HG02642 (cell line): Measurements from ENCODE around the gene TPH2.
A peak's percentile ranks its signal among the peaks of the same experiment; 100 is the strongest.

ENCODE experiments used
- ATAC-seq: cut with Tn5 transposase; IDR thresholded peaks from one replicate; pipeline ENCODE4 v1.9.1; 2021; ENCODE audit warnings: mild to moderate bottlenecking; ENCODE audit not compliant: unreplicated experiment, poor library complexity

Gene TPH2

DNA sequence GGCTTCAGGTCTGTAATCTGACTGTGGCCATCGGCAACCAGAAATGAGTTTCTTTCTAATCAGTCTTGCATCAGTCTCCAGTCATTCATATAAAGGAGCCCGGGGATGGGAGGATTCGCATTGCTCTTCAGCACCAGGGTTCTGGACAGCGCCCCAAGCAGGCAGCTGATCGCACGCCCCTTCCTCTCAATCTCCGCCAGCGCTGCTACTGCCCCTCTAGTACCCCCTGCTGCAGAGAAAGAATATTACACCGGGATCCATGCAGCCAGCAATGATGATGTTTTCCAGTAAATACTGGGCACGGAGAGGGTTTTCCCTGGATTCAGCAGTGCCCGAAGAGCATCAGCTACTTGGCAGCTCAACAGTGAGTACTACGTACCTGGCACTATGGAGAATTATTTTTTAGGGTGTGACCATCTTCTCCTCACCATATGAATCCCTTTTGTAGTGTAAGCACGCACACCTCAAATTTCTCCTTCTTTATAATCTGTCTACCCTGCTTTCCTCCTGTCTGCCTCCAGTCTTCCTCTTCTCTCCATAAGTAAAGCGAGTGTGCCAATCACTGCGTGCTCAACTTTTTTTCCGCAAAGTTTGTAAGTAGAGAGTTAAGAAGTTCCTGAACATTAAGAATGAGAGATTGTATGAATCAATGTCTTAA is at the start of gene TPH2:
Gene TPH2, plus strand, starts transcription at position 118 of the 658 bp plus-strand sequence. Its CDS starts 142 bp downstream, at position 260.
- peak; percentile 75 for ATAC-seq

GRCh38 chr12:71890475-71890874 is 48.2 kb upstream of the TPH2 start:
- no peak for ATAC-seq

GRCh38 chr12:71892059-71892458 is 46.6 kb upstream of the TPH2 start:
- ATAC-seq = no peak

DNA sequence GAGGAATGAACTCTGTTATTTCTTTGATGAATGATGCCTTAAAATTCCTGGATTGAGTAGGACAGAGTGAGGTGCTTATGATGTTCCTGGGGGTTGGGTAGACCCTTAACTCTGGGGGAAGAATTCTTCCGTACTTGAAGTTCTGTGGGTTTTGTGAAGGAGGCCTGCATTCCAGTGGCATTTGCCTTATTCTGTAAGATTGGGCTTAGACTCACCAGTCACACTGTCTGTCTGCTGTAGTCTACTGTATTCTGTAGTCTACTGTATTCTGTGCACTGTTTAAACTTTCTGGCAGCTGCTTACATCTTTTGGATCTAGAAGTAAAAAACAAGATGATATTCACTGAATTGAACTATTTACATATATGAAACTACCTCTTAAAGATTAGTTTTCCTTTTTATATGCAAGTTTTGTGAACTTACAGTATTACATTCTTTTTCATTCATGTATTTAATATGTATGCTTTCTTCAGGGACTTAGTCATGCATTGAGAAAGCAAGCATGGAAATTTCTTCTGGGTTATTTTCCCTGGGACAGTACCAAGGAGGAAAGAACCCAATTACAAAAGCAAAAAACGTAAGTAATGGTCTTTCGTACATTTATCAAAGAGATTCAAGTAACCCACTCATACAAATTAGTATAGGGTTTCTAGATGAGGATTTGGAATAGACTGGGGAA is 42.3 kb upstream of the TPH2 start:
- ATAC-seq = no peak

- ATAC-seq = no peak
Observed at GRCh38 chr12:71900091-71900490, 38.6 kb upstream of the TPH2 start.

DNA sequence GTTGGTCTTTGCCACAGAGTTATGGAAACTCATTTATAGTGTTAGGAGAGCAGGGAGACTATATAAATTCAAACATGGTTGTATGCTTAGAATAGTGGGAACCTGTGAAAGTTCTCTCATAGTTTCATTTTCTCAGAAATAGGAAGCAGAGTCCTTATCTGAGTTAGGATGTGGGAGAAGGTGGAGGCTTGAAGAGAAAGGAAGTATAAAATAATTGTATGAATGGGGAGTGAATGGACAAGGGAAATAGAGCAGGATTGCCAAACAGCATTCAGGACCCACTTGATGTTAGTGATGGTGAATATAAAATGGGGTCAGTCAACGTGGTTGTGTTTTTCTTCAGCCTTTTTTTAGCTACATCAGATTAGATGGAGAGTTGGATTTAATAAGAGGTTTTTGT is 34.0 kb upstream of the TPH2 start:
- ATAC-seq = no peak

GRCh38 chr12:71935594-71935993 is 3.1 kb upstream of the TPH2 start:
- peak; percentile 86 for ATAC-seq

DNA sequence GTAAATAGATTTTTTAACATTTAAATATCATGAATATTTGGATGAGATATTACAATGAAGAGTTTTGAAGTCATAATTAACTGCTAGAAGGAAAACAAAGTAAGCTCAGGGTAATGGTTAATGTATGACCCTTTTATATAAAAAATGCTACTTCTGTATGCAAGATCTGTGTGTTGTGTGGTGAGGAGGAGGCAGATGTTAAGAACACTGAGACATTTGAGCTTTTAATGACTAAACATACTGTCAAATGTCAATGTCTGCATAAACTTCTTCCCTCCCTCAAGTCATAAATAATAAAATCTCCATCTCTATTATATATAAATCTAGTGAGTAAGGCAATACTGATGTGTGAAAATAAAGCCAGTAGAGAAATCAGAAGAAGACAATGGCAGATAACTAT is 1.4 kb downstream of the TPH2 start:
- no peak for ATAC-seq

DNA sequence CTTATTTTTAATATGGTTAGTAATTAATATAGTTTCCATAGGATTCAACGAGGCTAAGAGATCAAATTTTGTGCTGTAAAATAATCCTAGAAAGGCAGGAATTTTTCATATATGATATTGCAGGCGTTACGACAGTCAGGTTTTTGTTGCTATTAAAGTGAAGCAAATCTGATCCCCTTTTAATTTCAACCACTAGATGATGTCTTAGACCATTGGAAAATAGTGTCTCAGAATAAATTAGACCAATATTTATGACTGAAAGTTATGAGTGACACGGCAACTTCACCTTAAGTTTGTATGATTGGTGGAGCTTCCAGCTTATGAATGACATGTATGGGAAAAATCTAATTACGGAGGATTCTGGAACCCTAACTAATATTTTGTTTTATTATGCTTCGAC is 2.5 kb downstream of the TPH2 start:
- ATAC-seq = no peak

DNA sequence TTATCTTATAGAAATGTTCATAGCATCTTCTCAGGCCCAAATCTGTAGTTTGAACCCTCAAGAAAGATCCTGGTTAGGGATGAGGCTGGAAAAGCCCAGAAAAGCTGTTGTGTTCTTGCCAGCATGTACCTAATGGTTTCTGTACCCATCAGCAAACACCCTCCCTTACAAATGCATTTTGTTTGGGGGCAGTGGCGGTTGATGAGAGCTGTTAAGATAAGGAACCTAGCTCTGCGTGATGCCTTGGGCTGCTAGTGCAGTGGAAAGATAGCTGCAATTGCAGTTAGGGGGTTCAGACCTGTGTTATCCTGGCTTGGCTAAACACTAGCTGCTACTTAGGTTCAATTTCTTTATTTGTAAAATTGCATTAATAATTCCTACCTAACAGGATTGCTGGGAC is 3.6 kb downstream of the TPH2 start:
- no peak for ATAC-seq

DNA sequence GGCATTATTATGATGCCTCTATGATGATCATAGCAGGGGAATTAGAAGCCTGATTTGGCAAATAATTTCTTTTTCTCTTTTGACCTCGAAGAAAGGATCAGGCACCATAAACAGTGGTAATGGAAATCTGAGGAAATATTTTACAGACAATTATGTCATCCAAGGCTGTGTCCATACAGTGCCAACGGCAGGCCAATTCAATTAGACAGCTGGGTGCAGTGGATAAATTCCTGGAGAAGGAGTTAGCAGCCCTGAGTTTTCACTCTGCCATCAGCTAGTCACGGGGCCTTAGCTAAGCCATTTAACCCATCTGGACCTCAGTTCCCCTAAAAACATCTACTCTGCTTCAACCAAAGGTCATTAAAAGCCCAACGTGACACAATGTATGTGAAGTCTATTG is 4.1 kb downstream of the TPH2 start:
- ATAC-seq = no peak

- ATAC-seq = no peak
Observed at GRCh38 chr12:71945121-71945520, 6.5 kb downstream of the TPH2 start.

DNA sequence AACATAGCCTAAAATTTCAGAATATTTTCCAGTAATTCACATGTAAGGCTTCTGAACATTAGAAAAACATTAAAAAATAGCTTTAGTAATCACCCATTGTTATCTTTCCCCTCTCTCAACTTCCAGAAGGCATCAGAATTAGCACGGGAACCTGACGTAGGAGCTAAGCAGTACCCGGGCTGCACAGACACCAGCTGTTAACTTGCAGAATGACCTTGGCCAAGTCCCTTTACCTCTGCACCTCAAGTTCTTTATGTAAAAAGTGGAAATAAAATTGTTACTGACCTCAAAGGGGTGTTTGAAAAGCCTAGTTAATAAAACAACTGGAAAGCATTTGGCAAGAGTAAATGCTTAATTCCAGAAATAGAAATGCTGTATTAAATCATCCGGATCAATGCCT is 7.2 kb downstream of the TPH2 start:
- no peak for ATAC-seq

- no peak for ATAC-seq
Observed at GRCh38 chr12:71947645-71948105, 9.0 kb downstream of the TPH2 start.

DNA sequence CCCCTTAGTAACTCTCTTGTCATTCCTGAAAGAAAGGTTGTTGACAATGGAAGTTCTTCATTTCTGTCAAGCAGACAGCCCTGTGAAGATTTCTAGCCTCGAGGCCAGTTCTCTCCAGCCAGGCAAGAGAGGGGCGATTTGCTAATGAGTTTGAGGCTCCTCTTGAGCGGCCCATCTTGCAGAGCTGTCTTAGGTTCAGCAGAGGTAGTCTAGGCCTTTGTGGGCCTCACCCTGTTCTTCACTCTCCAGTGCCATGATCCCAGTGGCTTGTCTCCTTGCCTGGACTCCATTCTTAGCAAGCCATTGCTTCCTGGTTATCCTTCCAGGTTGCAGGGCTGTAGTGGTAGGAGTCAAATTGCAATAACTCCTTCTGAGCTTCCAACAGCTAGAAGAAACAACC is 9.7 kb downstream of the TPH2 start:
- ATAC-seq = no peak

DNA sequence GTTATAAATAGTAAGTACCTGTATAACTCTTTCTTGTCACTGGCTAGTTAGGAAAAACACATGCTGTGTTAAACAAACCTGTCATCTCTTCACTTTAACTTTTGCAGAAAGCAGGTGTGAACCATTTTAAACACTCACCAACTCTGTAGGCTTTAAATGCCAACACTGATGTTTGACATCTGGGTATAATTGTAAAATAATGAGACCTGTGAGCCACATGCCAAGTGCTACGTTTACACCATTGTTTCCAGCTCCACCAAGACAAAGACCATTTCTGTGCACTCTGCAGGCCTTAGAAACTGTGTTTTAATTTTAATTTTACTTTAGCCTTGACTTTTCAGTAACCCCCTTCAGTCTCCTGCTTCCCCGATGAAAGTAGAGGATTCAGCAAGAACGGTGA is 11.0 kb downstream of the TPH2 start:
- ATAC-seq = no peak

DNA sequence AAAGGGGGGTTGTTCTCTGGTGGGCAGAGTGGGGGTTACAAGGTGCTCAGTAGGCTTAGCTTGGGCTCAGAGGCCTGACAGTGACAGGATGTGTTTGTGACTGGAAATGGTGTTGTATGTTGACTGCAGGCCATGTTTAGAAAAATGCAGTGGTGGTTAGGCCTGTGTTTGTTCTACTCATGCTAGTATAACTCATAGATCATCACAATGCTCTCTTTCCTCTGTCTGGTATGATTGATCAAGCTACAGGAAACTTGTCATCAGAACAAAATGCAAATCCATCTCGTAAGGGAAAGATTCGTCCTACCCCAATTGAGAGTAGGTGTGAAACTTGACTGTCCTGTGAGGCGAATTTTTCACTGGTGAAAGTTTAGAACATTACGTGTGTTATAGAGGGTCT is 11.8 kb downstream of the TPH2 start:
- no peak for ATAC-seq

GRCh38 chr12:71950819-71951218 is 12.2 kb downstream of the TPH2 start:
- ATAC-seq = no peak

DNA sequence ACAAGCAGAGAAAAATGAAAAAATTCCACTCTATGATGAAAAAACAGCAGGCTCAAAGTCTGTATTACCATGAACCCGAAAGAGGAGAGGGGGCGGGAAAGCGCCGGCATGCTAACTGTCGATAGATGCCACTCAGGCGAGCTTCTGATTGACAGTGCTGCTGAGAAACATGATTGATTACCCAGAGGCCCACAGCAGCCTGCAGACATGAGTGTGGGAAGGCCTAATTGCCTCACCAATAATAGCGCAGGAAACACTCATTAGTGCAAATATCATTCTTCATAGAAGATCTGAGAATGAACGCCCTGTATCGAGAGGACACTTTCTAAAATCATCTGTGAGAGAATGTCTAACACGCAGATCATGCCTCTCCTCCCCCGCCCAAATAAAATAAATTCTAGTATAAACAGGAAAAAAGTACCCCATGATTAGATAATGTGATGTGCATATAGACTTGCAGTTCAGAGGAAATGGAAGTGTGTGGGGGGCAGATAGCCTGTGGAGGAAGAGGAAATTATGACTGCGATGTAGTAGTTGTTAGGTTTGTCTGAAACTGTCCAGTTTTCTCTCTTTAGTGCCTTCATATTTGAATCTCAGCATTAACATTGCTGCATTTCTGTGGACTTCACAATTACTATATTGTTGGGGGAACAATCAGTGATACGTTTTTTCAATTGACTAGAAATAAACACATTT is 15.6 kb downstream of the TPH2 start:
- ATAC-seq = no peak

DNA sequence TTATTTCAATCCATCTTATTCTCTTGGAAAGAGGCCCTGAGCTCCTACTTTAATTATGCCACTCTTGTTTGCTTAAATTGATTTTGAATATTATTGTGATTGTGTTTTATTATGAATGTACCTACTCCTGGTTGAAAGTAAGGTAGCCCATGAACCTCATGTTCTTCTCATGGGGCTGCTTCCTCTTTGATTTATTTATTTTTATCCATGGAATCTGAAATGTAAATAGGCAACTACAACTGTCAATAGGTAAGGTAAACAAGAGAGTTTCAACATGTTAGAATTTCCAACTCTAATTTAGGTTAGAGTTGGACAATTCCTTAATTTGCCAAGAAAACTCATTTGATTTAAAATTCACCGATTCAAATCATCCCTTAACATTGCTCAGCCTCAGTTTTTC is 16.2 kb downstream of the TPH2 start:
- ATAC-seq = no peak

DNA sequence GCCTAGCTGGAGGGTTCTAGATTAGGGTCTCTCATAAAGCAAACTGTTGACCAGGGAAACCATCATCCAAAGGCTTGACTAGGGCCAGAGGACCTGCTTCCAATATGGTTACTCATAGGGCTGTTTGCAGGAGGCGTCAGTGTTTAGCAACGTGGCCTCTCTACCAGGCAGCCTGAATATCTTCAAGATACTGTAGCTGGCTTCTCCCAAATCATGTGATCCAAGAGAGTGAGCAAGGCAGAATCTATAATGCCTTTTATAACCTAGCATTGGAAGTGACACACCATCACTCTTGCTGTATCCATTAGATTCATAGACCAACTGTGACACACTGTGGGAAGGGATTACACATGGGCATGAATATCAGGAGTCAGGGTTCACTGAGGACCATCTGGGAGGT is 17.3 kb downstream of the TPH2 start:
- no peak for ATAC-seq

- no peak for ATAC-seq
Observed at GRCh38 chr12:71958056-71958455, 19.4 kb downstream of the TPH2 start.
